Peyer's patch (tissue), 4 donors: ENCODE results near the gene SZT2.

ENCODE experiments used
- CTCF ChIP-seq, 6 experiments: fragments of 450-650 bp in 4 of 6; fragments of 200-600 bp in 2 of 6; sonication (generic) in 1 of 6; IDR thresholded peaks; one replicate each; pipeline ENCODE4 v1.5.1; 2017 to 2019; ENCODE audit warnings: antibody characterized with exemption in 6 of 6, mild to moderate bottlenecking in 3 of 6, moderate library complexity in 1 of 6
- POLR2A ChIP-seq, 2 donors: fragments of 450-650 bp; IDR thresholded peaks; one replicate each; pipeline ENCODE4 v1.5.1; 2017; ENCODE audit warnings: antibody characterized with exemption in 2 of 2, mild to moderate bottlenecking in 2 of 2, moderate library complexity in 2 of 2

GRCh38 chr1:43469932-43470331, 80.2 kb downstream of the SZT2 start:
- TF ChIP-seq CTCF (IDR thresholded peaks at IDR 0.05), result no peak
- no peak for TF ChIP-seq POLR2A (IDR thresholded peaks at IDR 0.05)
